ENCODE measurements around the gene SSU72.

DNA sequence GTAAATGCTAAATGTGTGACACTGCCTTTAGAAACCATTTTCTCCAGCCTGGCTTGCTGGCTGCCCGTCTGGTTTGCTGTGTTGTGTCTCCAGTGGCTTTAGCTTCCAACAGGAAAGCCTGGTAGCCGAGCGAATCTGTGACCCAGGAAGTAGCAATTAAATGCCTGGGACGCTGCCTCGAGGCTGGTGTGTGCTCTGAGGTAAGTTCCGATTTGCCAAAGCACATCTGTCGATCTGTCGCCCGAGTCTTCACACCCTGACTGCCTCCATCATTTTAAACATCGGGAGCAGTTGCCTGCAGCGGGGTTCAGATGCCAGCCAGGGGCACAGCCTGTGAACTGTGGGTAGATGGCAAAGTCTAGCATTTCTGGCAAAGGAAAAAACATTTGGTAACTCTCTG, 42.9 kb upstream of the SSU72 start:
- TF ChIP-seq, protein P1, sequence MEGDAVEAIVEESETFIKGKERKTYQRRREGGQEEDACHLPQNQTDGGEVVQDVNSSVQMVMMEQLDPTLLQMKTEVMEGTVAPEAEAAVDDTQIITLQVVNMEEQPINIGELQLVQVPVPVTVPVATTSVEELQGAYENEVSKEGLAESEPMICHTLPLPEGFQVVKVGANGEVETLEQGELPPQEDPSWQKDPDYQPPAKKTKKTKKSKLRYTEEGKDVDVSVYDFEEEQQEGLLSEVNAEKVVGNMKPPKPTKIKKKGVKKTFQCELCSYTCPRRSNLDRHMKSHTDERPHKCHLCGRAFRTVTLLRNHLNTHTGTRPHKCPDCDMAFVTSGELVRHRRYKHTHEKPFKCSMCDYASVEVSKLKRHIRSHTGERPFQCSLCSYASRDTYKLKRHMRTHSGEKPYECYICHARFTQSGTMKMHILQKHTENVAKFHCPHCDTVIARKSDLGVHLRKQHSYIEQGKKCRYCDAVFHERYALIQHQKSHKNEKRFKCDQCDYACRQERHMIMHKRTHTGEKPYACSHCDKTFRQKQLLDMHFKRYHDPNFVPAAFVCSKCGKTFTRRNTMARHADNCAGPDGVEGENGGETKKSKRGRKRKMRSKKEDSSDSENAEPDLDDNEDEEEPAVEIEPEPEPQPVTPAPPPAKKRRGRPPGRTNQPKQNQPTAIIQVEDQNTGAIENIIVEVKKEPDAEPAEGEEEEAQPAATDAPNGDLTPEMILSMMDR (IDR thresholded peaks at IDR 0.05; ENCODE audit: insufficient read depth, low read length) = no peak
- TF ChIP-seq POLR2AphosphoS5 (IDR thresholded peaks at IDR 0.05; ENCODE audit: low read depth) = no peak
- TF ChIP-seq, protein P2, sequence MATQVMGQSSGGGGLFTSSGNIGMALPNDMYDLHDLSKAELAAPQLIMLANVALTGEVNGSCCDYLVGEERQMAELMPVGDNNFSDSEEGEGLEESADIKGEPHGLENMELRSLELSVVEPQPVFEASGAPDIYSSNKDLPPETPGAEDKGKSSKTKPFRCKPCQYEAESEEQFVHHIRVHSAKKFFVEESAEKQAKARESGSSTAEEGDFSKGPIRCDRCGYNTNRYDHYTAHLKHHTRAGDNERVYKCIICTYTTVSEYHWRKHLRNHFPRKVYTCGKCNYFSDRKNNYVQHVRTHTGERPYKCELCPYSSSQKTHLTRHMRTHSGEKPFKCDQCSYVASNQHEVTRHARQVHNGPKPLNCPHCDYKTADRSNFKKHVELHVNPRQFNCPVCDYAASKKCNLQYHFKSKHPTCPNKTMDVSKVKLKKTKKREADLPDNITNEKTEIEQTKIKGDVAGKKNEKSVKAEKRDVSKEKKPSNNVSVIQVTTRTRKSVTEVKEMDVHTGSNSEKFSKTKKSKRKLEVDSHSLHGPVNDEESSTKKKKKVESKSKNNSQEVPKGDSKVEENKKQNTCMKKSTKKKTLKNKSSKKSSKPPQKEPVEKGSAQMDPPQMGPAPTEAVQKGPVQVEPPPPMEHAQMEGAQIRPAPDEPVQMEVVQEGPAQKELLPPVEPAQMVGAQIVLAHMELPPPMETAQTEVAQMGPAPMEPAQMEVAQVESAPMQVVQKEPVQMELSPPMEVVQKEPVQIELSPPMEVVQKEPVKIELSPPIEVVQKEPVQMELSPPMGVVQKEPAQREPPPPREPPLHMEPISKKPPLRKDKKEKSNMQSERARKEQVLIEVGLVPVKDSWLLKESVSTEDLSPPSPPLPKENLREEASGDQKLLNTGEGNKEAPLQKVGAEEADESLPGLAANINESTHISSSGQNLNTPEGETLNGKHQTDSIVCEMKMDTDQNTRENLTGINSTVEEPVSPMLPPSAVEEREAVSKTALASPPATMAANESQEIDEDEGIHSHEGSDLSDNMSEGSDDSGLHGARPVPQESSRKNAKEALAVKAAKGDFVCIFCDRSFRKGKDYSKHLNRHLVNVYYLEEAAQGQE (IDR thresholded peaks at IDR 0.05; ENCODE audit: insufficient replicate concordance, low read depth) = no peak
- TF ChIP-seq GABPA (IDR thresholded peaks at IDR 0.05; ENCODE audit: low read depth) = no peak
